Measurements from ENCODE around the gene OPCML. TPM values are rescaled to one million over a fixed set of nuclear protein-coding genes. Genes with fewer than 3 reads are reported as not detected.

Gene OPCML
- total RNA-seq, 2 donors from 2014 or later = under 0.01 TPM; not detected in 1

- H3K9me3 ChIP-seq = no peaks in the 10 kb centered on the region
- peaks cover 7% of the 10 kb centered on the region for H3K4me1 ChIP-seq
- DNase-seq (no peak), ATAC-seq (no peak)
- no peak overlapping the region for H3K27ac ChIP-seq
- TF ChIP-seq CTCF (IDR thresholded peaks at IDR 0.05) (no peak), POLR2A (IDR thresholded peaks at IDR 0.05) (no peak)
- H3K4me3 ChIP-seq = no peak overlapping the region
- H3K27me3 ChIP-seq = no peaks in the 10 kb centered on the region
- WGBS, 2 donors = 100% methylated on average over 1 of the region's 1 CpG
- H3K36me3 ChIP-seq (replicated peaks in 1 of 2; ENCODE audit: insufficient read depth in 1 of 2, low read depth in 2 of 2) = no peaks in the 10 kb centered on the region
- intact Hi-C loops (cut with DNase I) = no loop called here
Observed at GRCh38 chr11:132447761-132448160, 1084.5 kb downstream of the OPCML start.

DNA sequence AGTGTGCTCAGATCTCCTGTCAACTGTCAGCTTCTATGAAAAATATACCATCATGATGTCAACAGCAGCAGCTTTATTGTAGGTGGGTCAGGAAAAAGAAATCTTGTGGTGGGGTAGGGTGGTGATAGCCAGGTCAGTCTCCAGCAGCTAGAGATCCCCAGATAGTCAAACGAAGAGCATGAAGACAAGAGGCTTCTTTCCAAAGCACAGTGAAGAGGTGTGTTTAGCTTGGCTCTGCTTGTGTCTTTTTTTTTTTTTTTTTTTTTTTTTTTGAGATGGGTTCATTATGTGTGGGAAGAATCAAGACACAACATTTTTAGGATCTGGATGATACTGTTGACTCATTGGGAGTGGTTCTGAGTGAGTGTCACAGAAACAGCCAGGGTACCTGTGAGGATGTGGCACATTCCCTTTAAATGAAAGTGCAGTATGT is 1086.4 kb downstream of the OPCML start:
- Histone ChIP-seq H3K9me3 (no peaks in the 10 kb centered on the region), H3K27me3 (no peaks in the 10 kb centered on the region), H3K4me3 (no peak overlapping the region), H3K27ac (no peak overlapping the region), H3K36me3 (replicated peaks in 1 of 2; ENCODE audit: insufficient read depth in 1 of 2, low read depth in 2 of 2) (no peaks in the 10 kb centered on the region), H3K4me1 (peaks cover 7% of the 10 kb centered on the region)
- intact Hi-C loops (cut with DNase I) = no loop called here
- TF ChIP-seq POLR2A (IDR thresholded peaks at IDR 0.05) (no peak), CTCF (IDR thresholded peaks at IDR 0.05) (no peak)
- no peak for ATAC-seq
- no peak for DNase-seq
- 32 to 44% methylated on average over 1 of the region's 1 CpG for whole genome bisulfite sequencing, 2 donors

DNA sequence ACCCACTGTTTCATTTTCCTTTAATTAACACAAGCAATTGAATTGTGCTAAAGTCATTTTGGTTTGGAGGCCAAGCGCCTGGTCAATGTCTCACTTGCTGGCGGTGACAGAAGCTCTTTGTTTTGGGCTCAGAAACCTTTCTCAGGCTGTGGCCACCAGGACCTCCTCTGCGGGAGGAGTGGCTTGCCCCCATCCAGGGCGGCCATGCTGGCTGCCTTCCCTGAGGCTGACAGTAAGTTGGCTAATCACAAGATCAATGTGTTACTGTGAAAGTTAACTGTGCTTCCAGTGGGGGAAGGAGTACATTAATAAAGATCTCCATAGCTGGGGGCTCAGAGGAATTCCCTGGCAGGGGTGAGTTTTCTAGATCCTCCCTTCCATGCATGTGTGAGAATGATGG is 1087.4 kb downstream of the OPCML start:
- DNase-seq = peak; percentile 31 to 56 (median 48)
- Histone ChIP-seq H3K27ac (peak overlapping the region in 3 of 4 donors; percentile 5 to 24 (median 14)), H3K9me3 (no peaks in the 10 kb centered on the region), H3K27me3 (no peaks in the 10 kb centered on the region), H3K4me1 (peaks cover 7% of the 10 kb centered on the region), H3K4me3 (no peak overlapping the region), H3K36me3 (replicated peaks in 1 of 2; ENCODE audit: insufficient read depth in 1 of 2, low read depth in 2 of 2) (no peaks in the 10 kb centered on the region)
- TF ChIP-seq POLR2A (IDR thresholded peaks at IDR 0.05) (no peak), CTCF (IDR thresholded peaks at IDR 0.05) (no peak)
- peak; percentile 81 for ATAC-seq
- WGBS, 2 donors = 61% methylated on average over 4 of the region's 4 CpGs
- intact Hi-C loops (cut with DNase I) = no loop called here

DNA sequence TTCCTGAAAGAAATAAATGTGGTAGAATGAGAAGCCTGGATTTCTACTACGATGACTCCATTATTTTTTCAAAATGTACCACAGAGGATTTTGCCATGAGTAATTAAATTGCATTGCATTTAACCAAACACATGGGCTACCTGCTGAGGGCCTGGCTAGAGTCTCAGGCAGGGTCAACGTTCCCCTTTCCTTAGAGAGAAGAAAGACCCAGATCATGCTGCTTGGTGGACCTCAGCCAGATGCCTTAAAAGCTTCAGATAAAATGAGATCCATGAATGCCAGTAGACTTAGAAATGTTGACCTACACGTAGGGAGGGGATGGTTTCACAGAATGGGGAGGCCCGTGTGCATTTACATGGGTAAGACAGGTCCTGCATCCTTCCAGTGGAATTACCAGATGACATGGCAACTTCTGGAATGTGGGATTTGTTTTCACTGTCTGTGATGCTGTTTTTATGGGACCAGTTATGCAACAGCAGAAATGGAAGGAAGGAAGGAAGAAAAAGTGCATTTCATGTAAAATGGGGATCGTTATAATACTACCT is 1092.5 kb downstream of the OPCML start:
- no peak for ATAC-seq
- intact Hi-C loops (cut with DNase I) = no loop called here
- WGBS, 2 donors = 65 to 71% methylated on average over 5 of the region's 5 CpGs
- TF ChIP-seq POLR2A (IDR thresholded peaks at IDR 0.05) = no peak
- no peak for TF ChIP-seq CTCF (IDR thresholded peaks at IDR 0.05)
- no peak overlapping the region for H3K4me3 ChIP-seq
- H3K9me3 ChIP-seq = no peaks in the 10 kb centered on the region
- H3K27me3 ChIP-seq = no peaks in the 10 kb centered on the region
- peaks cover under 1% of the 10 kb centered on the region for H3K4me1 ChIP-seq
- H3K27ac ChIP-seq = no peak overlapping the region
- DNase-seq = no peak
- no peaks in the 10 kb centered on the region for H3K36me3 ChIP-seq (replicated peaks in 1 of 2; ENCODE audit: insufficient read depth in 1 of 2, low read depth in 2 of 2)

GRCh38 chr11:132438418-132438817 is 1093.9 kb downstream of the OPCML start:
- intact Hi-C loops (cut with DNase I) = no loop called here
- H3K4me1 ChIP-seq = no peaks in the 10 kb centered on the region
- no peak for TF ChIP-seq CTCF (IDR thresholded peaks at IDR 0.05)
- no peak for TF ChIP-seq POLR2A (IDR thresholded peaks at IDR 0.05)
- H3K27ac ChIP-seq = no peak overlapping the region
- ATAC-seq (no peak), DNase-seq (no peak)
- WGBS, 2 donors = 53 to 63% methylated on average over 1 of the region's 1 CpG
- H3K27me3 ChIP-seq = no peaks in the 10 kb centered on the region
- no peaks in the 10 kb centered on the region for H3K9me3 ChIP-seq
- H3K4me3 ChIP-seq = no peak overlapping the region
- H3K36me3 ChIP-seq (replicated peaks in 1 of 2; ENCODE audit: insufficient read depth in 1 of 2, low read depth in 2 of 2) = no peaks in the 10 kb centered on the region
